ENCODE results near the gene SNUPN. TPM values are rescaled to one million over a fixed set of nuclear protein-coding genes. Genes with fewer than 3 reads are reported as not detected.

SNUPN gene
- polyA plus RNA-seq, 1 donor (not counting 4 experiments of a cell fraction or from before 2014, with no cell fraction given), result 24.9 TPM

DNA sequence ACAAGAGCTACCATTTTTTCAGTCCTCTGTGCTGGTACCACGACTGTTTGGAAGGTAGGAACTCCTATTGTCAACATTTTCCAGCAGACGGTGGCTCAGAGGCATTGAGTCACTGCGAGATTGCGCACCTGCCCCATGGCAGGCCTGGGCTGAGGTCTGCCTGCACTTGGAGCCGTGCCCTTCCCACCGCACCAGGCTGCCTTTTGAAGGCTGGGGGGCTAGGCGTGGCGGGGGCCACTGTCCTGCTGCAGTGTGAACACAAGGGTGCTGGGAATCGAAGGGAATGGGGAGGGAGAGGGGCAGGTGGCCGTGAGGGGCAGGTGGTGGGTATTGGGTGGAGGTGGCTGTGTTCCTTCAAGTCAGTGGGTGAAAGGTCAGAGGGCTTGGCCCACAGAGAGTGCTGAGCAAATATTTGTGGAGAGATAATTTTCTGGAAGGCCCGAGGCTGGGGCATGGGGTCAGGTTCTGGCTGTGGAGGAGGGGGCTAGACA lies 38.5 kb upstream of the SNUPN start:
- peaks cover 85% of the 10 kb centered on the region for H3K4me1 ChIP-seq (ENCODE audit: control insufficient read depth, extremely low read depth, insufficient read depth, low read length)
- peak; percentile 89 for FAIRE-seq
- H3K27ac ChIP-seq (ENCODE audit: control insufficient read depth, insufficient read depth, low read length), result peak overlapping the region; percentile 100

DNA sequence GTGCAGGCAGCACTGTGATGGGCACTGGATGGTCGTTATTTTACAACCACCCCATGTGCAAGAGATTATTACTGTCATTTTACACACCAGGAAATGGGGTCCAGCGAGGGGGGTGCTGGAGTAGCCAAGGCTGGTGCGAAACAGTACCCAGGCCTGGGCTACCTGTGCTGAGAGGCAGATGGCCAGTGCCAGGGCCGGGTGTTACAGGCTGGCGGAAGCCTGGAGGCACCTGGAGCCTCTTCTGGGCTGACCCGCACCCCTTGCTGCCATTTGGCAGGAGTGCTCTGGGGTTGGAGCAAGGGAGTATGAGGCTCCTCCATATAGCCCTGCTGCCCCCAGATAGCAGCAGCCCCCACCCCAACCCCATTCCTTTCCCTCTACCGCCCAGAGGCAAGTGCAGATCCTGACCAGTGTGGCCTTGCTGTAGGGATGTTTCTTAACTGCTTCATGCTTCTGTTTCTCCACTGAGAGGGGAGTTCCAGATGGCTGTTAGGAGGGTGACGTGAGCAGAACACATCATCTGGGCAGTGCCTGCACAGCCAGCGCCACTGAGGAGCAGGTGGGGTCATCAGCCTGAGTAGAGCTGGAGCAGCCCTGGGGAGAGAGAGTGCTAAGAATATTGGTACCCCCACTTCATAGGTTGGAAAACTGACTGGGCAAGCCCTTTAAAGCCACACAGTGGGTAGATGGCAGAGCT lies 37.4 kb upstream of the SNUPN start:
- H3K4me1 ChIP-seq (ENCODE audit: control insufficient read depth, extremely low read depth, insufficient read depth, low read length), result peaks cover 80% of the 10 kb centered on the region
- peaks cover 5 to 11% of the 10 kb centered on the region in 2 experiments for H3K36me3 ChIP-seq (ENCODE audit: control insufficient read depth in 2 of 2, extremely low read depth in 1 of 2, insufficient read depth in 2 of 2, low read length in 2 of 2)
- H3K27ac ChIP-seq (ENCODE audit: control insufficient read depth, insufficient read depth, low read length), result peak overlapping the region; percentile 100
- dilution Hi-C loops (cut with MboI; ENCODE audit: extremely low pct_ligation_motif_present, low sequenced_read_pairs), result no loop called here
- FAIRE-seq, result no peak
- no peaks in the 10 kb centered on the region for H3K27me3 ChIP-seq (ENCODE audit: control insufficient read depth, extremely low read depth, insufficient read depth, low read length)
- H3K4me2 ChIP-seq (ENCODE audit: control insufficient read depth, extremely low read depth, insufficient read depth, low read depth, low read length), result no peak overlapping the region
- H3K9ac ChIP-seq (ENCODE audit: control insufficient read depth, extremely low read depth, insufficient read depth, low read length), result peak overlapping the region; percentile 45
- no peak for DNase-seq (ENCODE audit: low read depth, low spot score)
- H4K20me1 ChIP-seq (ENCODE audit: control insufficient read depth, extremely low read depth, insufficient read depth, low read length), result no peaks in the 10 kb centered on the region
- H3K4me3 ChIP-seq (ENCODE audit: control insufficient read depth in 2 of 3, extremely low read depth in 1 of 3, insufficient read depth in 2 of 3, low read depth in 1 of 3, low read length in 3 of 3), result no peak overlapping the region
- no peaks in the 10 kb centered on the region for H3K79me2 ChIP-seq (ENCODE audit: control insufficient read depth, insufficient read depth, low read length)
- TF ChIP-seq EZH2 (IDR thresholded peaks at IDR 0.05; ENCODE audit: low read length), result no peak
- TF ChIP-seq, protein P1, sequence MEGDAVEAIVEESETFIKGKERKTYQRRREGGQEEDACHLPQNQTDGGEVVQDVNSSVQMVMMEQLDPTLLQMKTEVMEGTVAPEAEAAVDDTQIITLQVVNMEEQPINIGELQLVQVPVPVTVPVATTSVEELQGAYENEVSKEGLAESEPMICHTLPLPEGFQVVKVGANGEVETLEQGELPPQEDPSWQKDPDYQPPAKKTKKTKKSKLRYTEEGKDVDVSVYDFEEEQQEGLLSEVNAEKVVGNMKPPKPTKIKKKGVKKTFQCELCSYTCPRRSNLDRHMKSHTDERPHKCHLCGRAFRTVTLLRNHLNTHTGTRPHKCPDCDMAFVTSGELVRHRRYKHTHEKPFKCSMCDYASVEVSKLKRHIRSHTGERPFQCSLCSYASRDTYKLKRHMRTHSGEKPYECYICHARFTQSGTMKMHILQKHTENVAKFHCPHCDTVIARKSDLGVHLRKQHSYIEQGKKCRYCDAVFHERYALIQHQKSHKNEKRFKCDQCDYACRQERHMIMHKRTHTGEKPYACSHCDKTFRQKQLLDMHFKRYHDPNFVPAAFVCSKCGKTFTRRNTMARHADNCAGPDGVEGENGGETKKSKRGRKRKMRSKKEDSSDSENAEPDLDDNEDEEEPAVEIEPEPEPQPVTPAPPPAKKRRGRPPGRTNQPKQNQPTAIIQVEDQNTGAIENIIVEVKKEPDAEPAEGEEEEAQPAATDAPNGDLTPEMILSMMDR (optimal IDR thresholded peaks at IDR 0.05 in 1 of 3, IDR thresholded peaks at IDR 0.05 in 1 of 3, conservative IDR thresholded peaks at IDR 0.05 in 1 of 3; ENCODE audit: extremely low read depth in 1 of 3, insufficient read depth in 2 of 3, low read length in 3 of 3), result no peak
- no peaks in the 10 kb centered on the region for H3K9me3 ChIP-seq (ENCODE audit: control insufficient read depth, low read depth, low read length)
- no peak overlapping the region for H2AFZ ChIP-seq (ENCODE audit: control insufficient read depth, low read length)
- H3K9me1 ChIP-seq (ENCODE audit: control insufficient read depth, extremely low read depth, insufficient read depth, low read length), result no peaks in the 10 kb centered on the region

More for the DNA sequence above, 38.5 kb upstream of the SNUPN start:
- Histone ChIP-seq H2AFZ (ENCODE audit: control insufficient read depth, low read length) (no peak overlapping the region), H3K9me1 (ENCODE audit: control insufficient read depth, extremely low read depth, insufficient read depth, low read length) (no peaks in the 10 kb centered on the region), H3K9me3 (ENCODE audit: control insufficient read depth, low read depth, low read length) (no peaks in the 10 kb centered on the region), H3K27me3 (ENCODE audit: control insufficient read depth, extremely low read depth, insufficient read depth, low read length) (no peaks in the 10 kb centered on the region), H3K79me2 (ENCODE audit: control insufficient read depth, insufficient read depth, low read length) (no peaks in the 10 kb centered on the region), H3K36me3 (ENCODE audit: control insufficient read depth in 2 of 2, extremely low read depth in 1 of 2, insufficient read depth in 2 of 2, low read length in 2 of 2) (peaks cover 0 to 3% of the 10 kb centered on the region in 2 experiments), H3K4me3 (ENCODE audit: control insufficient read depth in 2 of 3, extremely low read depth in 1 of 3, insufficient read depth in 2 of 3, low read depth in 1 of 3, low read length in 3 of 3) (no peak overlapping the region), H3K4me2 (ENCODE audit: control insufficient read depth, extremely low read depth, insufficient read depth, low read depth, low read length) (peak overlapping the region; percentile 7), H4K20me1 (ENCODE audit: control insufficient read depth, extremely low read depth, insufficient read depth, low read length) (no peaks in the 10 kb centered on the region), H3K9ac (ENCODE audit: control insufficient read depth, extremely low read depth, insufficient read depth, low read length) (peak overlapping the region; percentile 45)
- DNase-seq (ENCODE audit: low read depth, low spot score), result no peak
- TF ChIP-seq, protein P1 (optimal IDR thresholded peaks at IDR 0.05 in 1 of 3, IDR thresholded peaks at IDR 0.05 in 1 of 3, conservative IDR thresholded peaks at IDR 0.05 in 1 of 3; ENCODE audit: extremely low read depth in 1 of 3, insufficient read depth in 2 of 3, low read length in 3 of 3), result no peak
- TF ChIP-seq EZH2 (IDR thresholded peaks at IDR 0.05; ENCODE audit: low read length), result no peak
- dilution Hi-C loops (cut with MboI; ENCODE audit: extremely low pct_ligation_motif_present, low sequenced_read_pairs), result no loop called here
